GM23338 (cell line): Measurements from ENCODE around the gene F7. TPM values are rescaled to one million over a fixed set of nuclear protein-coding genes. Genes with fewer than 3 reads are reported as not detected.

Source experiments
- ATAC-seq: fragments of 200-7000 bp; cut with Tn5 transposase; 3 replicates; pipeline ENCODE4 v1.9.1; 2020
- DNase-seq: peaks from one replicate; pipeline ENCODE4 v3.0.0-alpha.2; 2015; ENCODE audit warnings: low spot score
- H2AFZ ChIP-seq: fragments of 200-600 bp; sonication (generic); 2 replicates; pipeline ENCODE4 v1.8.0; 2016; ENCODE audit warnings: antibody characterized with exemption, mild to moderate bottlenecking, moderate library complexity
- H3F3A ChIP-seq: fragments of 200-600 bp; sonication (generic); replicated peaks from 2 replicates; pipeline ENCODE4 v1.8.0; 2017; ENCODE audit warnings: antibody characterized with exemption, mixed run types, low read depth
- H3K27ac ChIP-seq: fragments of 200-600 bp; sonication (generic); 2 replicates; pipeline ENCODE4 v1.6.1; 2016; ENCODE audit warnings: low read depth
- H3K27me3 ChIP-seq: fragments of 200-600 bp; sonication (generic); 2 replicates; pipeline ENCODE4 v1.8.0; 2016; ENCODE audit warnings: mild to moderate bottlenecking, mixed run types, moderate library complexity; ENCODE audit not compliant: insufficient read depth
- H3K36me3 ChIP-seq: fragments of 200-600 bp; sonication (generic); 2 replicates; pipeline ENCODE4 v1.8.0; 2016; ENCODE audit warnings: mild to moderate bottlenecking; ENCODE audit not compliant: insufficient read depth
- H3K4me1 ChIP-seq: fragments of 200-600 bp; sonication (generic); 2 replicates; pipeline ENCODE4 v1.8.0; 2016; ENCODE audit warnings: mild to moderate bottlenecking, moderate library complexity; ENCODE audit not compliant: insufficient read depth
- H3K4me2 ChIP-seq: fragments of 200-600 bp; sonication (generic); 2 replicates; pipeline ENCODE4 v1.7.1; 2017; ENCODE audit warnings: mixed run types
- H3K4me3 ChIP-seq: fragments of 200-600 bp; sonication (generic); 2 replicates; pipeline ENCODE4 v1.6.1; 2016; ENCODE audit warnings: mixed run types
- H3K79me2 ChIP-seq: fragments of 200-600 bp; sonication (generic); replicated peaks from 2 replicates; pipeline ENCODE4 v1.8.0; 2017; ENCODE audit warnings: mild to moderate bottlenecking; ENCODE audit not compliant: insufficient read depth
- H3K9me2 ChIP-seq: fragments of 200-600 bp; sonication (generic); 2 replicates; pipeline ENCODE4 v1.8.0; 2017; ENCODE audit not compliant: insufficient read depth
- H4K20me1 ChIP-seq: fragments of 200-600 bp; sonication (generic); replicated peaks from 2 replicates; pipeline ENCODE4 v1.8.0; 2017; ENCODE audit warnings: mild to moderate bottlenecking; ENCODE audit not compliant: insufficient read depth
- H3K27ac Mint-ChIP-seq: 2 replicates; pipeline ENCODE4 v1.8.0; 2020; ENCODE audit warnings: inconsistent platforms, mild to moderate bottlenecking, moderate library complexity, mixed read lengths
- H3K27me3 Mint-ChIP-seq: 3 replicates; pipeline ENCODE4 v1.8.0; 2022; ENCODE audit warnings: low read depth, mild to moderate bottlenecking, moderate library complexity, mixed read lengths, inconsistent platforms; ENCODE audit not compliant: insufficient read depth, poor library complexity
- H3K36me3 Mint-ChIP-seq: 3 replicates; pipeline ENCODE4 v1.8.0; 2021; ENCODE audit warnings: low read depth, mild to moderate bottlenecking, inconsistent platforms, moderate library complexity, mixed read lengths
- H3K4me1 Mint-ChIP-seq: 3 replicates; pipeline ENCODE4 v1.8.0; 2020; ENCODE audit warnings: mild to moderate bottlenecking, inconsistent platforms, mixed read lengths
- H3K4me3 Mint-ChIP-seq: 3 replicates; pipeline ENCODE4 v1.8.0; 2021; ENCODE audit warnings: moderate library complexity, mild to moderate bottlenecking, inconsistent platforms, mixed read lengths
- H3K9me3 Mint-ChIP-seq: 3 replicates; pipeline ENCODE4 v1.8.0; 2020; ENCODE audit warnings: moderate library complexity, mild to moderate bottlenecking, inconsistent platforms, mixed read lengths
- CREB1 ChIP-seq: fragments of 250-450 bp; sonication (Bioruptor Pico); IDR thresholded peaks from 2 replicates; pipeline ENCODE4 v1.5.0; 2020; ENCODE audit warnings: low read depth, mild to moderate bottlenecking, moderate library complexity
- ETS1 ChIP-seq: IDR thresholded peaks from 2 replicates; pipeline ENCODE4 v1.6.1; 2016; ENCODE audit warnings: antibody characterized with exemption
- EZH2 ChIP-seq: fragments of 200-600 bp; sonication (generic); IDR thresholded peaks from one replicate; pipeline ENCODE4 v1.8.0; 2017; ENCODE audit warnings: antibody characterized with exemption, mild to moderate bottlenecking, low read depth; ENCODE audit not compliant: unreplicated experiment
- EZH2phosphoT487 ChIP-seq: fragments of 200-600 bp; sonication (generic); IDR thresholded peaks from one replicate; pipeline ENCODE4 v1.8.1; 2018; ENCODE audit warnings: antibody characterized with exemption; ENCODE audit not compliant: unreplicated experiment
- JUNB ChIP-seq: IDR thresholded peaks from one replicate; pipeline ENCODE4 v1.6.1; 2016; ENCODE audit warnings: antibody characterized with exemption; ENCODE audit not compliant: unreplicated experiment
- NANOG ChIP-seq: IDR thresholded peaks from 2 replicates; pipeline ENCODE4 v1.6.1; 2016; ENCODE audit warnings: antibody characterized with exemption, borderline replicate concordance
- POLR2AphosphoS5 ChIP-seq: IDR thresholded peaks from 2 replicates; pipeline ENCODE4 v1.6.1; 2016; ENCODE audit warnings: antibody characterized with exemption, low read depth
- ZNF114 ChIP-seq: fragments of 250-450 bp; sonication (Bioruptor Pico); IDR thresholded peaks from 2 replicates; pipeline ENCODE4 v1.5.0; 2020; ENCODE audit warnings: mild to moderate bottlenecking, moderate library complexity
- ZNF331 ChIP-seq: fragments of 250-450 bp; sonication (Bioruptor Pico); IDR thresholded peaks from 2 replicates; pipeline ENCODE4 v1.5.0; 2020; ENCODE audit warnings: low read depth, mild to moderate bottlenecking, moderate library complexity
- polyA plus RNA-seq: library from polyadenylated mRNA; unstranded; fragments of >200 nt; fragmentation: Nextera tagmentation; extraction: Ambion mirVana; gene quantifications from 2 replicates; pipeline ENCODE4 v1.2.1, GENCODE V29; 2016
- total RNA-seq: library from RNA; depleted of rRNA; stranded (reverse); fragments of >200 nt; shearing (Covaris generic); gene quantifications from 2 replicates; pipeline ENCODE4 v1.2.3, GENCODE V29; 2014
- TF ChIP-seq, protein P1 (sequence below): fragments of 250-450 bp; sonication (Bioruptor Pico); IDR thresholded peaks from 2 replicates; pipeline ENCODE4 v1.5.0; 2020; ENCODE audit warnings: mild to moderate bottlenecking, moderate library complexity
- TF ChIP-seq, protein P2 (sequence below), 2 experiments: fragments of 200-600 bp in 1 of 2; sonication (generic) in 1 of 2; conservative IDR thresholded peaks; 2 replicates each; pipeline versions ENCODE4 v1.5.1 to v1.6.1; 2016 to 2017; ENCODE audit warnings: antibody characterized with exemption in 2 of 2, low read depth in 2 of 2, mild to moderate bottlenecking in 2 of 2, moderate library complexity in 1 of 2
- TF ChIP-seq, protein P3 (sequence below): IDR thresholded peaks from one replicate; pipeline ENCODE4 v1.6.1; 2018; ENCODE audit warnings: antibody characterized with exemption; ENCODE audit not compliant: unreplicated experiment

Gene F7
- total and polyA plus RNA-seq, 2 experiments from 2014 or later: 0.16 to 0.24 TPM

- no peaks in the 10 kb centered on the region for H3K27me3 ChIP-seq
- DNase-seq: no peak
- Mint-ChIP-seq H3K4me1 (peaks cover 3% of the 10 kb centered on the region; the same call in 2 of the 3 replicates), H3K36me3 (no peaks in the 10 kb centered on the region; the same call in 2 of the 3 replicates), H3K9me3 (no peaks in the 10 kb centered on the region), H3K4me3 (no peak overlapping the region), H3K27me3 (peaks cover 12% of the 10 kb centered on the region), H3K27ac (no peak overlapping the region)
- TF ChIP-seq, protein P1, sequence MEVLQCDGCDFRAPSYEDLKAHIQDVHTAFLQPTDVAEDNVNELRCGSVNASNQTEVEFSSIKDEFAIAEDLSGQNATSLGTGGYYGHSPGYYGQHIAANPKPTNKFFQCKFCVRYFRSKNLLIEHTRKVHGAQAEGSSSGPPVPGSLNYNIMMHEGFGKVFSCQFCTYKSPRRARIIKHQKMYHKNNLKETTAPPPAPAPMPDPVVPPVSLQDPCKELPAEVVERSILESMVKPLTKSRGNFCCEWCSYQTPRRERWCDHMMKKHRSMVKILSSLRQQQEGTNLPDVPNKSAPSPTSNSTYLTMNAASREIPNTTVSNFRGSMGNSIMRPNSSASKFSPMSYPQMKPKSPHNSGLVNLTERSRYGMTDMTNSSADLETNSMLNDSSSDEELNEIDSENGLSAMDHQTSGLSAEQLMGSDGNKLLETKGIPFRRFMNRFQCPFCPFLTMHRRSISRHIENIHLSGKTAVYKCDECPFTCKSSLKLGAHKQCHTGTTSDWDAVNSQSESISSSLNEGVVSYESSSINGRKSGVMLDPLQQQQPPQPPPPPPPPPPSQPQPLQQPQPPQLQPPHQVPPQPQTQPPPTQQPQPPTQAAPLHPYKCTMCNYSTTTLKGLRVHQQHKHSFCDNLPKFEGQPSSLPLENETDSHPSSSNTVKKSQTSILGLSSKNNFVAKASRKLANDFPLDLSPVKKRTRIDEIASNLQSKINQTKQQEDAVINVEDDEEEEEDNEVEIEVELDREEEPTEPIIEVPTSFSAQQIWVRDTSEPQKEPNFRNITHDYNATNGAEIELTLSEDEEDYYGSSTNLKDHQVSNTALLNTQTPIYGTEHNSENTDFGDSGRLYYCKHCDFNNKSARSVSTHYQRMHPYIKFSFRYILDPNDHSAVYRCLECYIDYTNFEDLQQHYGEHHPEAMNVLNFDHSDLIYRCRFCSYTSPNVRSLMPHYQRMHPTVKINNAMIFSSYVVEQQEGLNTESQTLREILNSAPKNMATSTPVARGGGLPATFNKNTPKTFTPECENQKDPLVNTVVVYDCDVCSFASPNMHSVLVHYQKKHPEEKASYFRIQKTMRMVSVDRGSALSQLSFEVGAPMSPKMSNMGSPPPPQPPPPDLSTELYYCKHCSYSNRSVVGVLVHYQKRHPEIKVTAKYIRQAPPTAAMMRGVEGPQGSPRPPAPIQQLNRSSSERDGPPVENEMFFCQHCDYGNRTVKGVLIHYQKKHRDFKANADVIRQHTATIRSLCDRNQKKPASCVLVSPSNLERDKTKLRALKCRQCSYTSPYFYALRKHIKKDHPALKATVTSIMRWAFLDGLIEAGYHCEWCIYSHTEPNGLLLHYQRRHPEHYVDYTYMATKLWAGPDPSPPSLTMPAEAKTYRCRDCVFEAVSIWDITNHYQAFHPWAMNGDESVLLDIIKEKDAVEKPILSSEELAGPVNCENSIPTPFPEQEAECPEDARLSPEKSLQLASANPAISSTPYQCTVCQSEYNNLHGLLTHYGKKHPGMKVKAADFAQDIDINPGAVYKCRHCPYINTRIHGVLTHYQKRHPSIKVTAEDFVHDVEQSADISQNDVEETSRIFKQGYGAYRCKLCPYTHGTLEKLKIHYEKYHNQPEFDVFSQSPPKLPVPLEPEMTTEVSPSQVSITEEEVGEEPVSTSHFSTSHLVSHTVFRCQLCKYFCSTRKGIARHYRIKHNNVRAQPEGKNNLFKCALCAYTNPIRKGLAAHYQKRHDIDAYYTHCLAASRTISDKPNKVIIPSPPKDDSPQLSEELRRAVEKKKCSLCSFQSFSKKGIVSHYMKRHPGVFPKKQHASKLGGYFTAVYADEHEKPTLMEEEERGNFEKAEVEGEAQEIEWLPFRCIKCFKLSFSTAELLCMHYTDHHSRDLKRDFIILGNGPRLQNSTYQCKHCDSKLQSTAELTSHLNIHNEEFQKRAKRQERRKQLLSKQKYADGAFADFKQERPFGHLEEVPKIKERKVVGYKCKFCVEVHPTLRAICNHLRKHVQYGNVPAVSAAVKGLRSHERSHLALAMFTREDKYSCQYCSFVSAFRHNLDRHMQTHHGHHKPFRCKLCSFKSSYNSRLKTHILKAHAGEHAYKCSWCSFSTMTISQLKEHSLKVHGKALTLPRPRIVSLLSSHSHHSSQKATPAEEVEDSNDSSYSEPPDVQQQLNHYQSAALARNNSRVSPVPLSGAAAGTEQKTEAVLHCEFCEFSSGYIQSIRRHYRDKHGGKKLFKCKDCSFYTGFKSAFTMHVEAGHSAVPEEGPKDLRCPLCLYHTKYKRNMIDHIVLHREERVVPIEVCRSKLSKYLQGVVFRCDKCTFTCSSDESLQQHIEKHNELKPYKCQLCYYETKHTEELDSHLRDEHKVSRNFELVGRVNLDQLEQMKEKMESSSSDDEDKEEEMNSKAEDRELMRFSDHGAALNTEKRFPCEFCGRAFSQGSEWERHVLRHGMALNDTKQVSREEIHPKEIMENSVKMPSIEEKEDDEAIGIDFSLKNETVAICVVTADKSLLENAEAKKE (CRISPR knock-in tag): no peak
- TF ChIP-seq ZNF114: no peak
- no peak for TF ChIP-seq EZH2
- TF ChIP-seq ZNF331 (CRISPR knock-in tag): no peak
- no peak for TF ChIP-seq POLR2AphosphoS5
- TF ChIP-seq, protein P2, sequence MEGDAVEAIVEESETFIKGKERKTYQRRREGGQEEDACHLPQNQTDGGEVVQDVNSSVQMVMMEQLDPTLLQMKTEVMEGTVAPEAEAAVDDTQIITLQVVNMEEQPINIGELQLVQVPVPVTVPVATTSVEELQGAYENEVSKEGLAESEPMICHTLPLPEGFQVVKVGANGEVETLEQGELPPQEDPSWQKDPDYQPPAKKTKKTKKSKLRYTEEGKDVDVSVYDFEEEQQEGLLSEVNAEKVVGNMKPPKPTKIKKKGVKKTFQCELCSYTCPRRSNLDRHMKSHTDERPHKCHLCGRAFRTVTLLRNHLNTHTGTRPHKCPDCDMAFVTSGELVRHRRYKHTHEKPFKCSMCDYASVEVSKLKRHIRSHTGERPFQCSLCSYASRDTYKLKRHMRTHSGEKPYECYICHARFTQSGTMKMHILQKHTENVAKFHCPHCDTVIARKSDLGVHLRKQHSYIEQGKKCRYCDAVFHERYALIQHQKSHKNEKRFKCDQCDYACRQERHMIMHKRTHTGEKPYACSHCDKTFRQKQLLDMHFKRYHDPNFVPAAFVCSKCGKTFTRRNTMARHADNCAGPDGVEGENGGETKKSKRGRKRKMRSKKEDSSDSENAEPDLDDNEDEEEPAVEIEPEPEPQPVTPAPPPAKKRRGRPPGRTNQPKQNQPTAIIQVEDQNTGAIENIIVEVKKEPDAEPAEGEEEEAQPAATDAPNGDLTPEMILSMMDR (conservative IDR thresholded peaks at IDR 0.05; ENCODE audit: low read depth in 2 of 2): no peak
- TF ChIP-seq NANOG: no peak
- TF ChIP-seq, protein P3, sequence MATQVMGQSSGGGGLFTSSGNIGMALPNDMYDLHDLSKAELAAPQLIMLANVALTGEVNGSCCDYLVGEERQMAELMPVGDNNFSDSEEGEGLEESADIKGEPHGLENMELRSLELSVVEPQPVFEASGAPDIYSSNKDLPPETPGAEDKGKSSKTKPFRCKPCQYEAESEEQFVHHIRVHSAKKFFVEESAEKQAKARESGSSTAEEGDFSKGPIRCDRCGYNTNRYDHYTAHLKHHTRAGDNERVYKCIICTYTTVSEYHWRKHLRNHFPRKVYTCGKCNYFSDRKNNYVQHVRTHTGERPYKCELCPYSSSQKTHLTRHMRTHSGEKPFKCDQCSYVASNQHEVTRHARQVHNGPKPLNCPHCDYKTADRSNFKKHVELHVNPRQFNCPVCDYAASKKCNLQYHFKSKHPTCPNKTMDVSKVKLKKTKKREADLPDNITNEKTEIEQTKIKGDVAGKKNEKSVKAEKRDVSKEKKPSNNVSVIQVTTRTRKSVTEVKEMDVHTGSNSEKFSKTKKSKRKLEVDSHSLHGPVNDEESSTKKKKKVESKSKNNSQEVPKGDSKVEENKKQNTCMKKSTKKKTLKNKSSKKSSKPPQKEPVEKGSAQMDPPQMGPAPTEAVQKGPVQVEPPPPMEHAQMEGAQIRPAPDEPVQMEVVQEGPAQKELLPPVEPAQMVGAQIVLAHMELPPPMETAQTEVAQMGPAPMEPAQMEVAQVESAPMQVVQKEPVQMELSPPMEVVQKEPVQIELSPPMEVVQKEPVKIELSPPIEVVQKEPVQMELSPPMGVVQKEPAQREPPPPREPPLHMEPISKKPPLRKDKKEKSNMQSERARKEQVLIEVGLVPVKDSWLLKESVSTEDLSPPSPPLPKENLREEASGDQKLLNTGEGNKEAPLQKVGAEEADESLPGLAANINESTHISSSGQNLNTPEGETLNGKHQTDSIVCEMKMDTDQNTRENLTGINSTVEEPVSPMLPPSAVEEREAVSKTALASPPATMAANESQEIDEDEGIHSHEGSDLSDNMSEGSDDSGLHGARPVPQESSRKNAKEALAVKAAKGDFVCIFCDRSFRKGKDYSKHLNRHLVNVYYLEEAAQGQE: no peak
- no peak for TF ChIP-seq CREB1 (CRISPR knock-in tag)
- no peak for TF ChIP-seq JUNB
- no peak for TF ChIP-seq EZH2phosphoT487
- no peak for TF ChIP-seq ETS1
- no peaks in the 10 kb centered on the region for H3K4me1 ChIP-seq
- H2AFZ ChIP-seq: no peak overlapping the region
- no peaks in the 10 kb centered on the region for H3K36me3 ChIP-seq
- ATAC-seq: no peak
- H3K27ac ChIP-seq: no peak overlapping the region
- no peak overlapping the region for H3K4me3 ChIP-seq
- H3K9me2 ChIP-seq: no peaks in the 10 kb centered on the region
- H3K79me2 ChIP-seq: no peaks in the 10 kb centered on the region
- H4K20me1 ChIP-seq: no peaks in the 10 kb centered on the region
- H3F3A ChIP-seq: no peaks in the 10 kb centered on the region
- H3K4me2 ChIP-seq: no peak overlapping the region
Measured at GRCh38 chr13:113063091-113063491, 42.5 kb upstream of the F7 start.
